K562 (cell line): Measurements from ENCODE around the gene PTOV1. TPM values are rescaled to one million over a fixed set of nuclear protein-coding genes. Genes with fewer than 3 reads are reported as not detected.

Experiments used
- BACH1 ChIP-seq: fragments of 200-800 bp; sonication (Bioruptor generic); IDR thresholded peaks from 2 replicates; pipeline ENCODE4 v1.6.1; 2016; ENCODE audit warnings: missing genetic modification characterization, missing compliant biosample characterization
- BRF1 ChIP-seq: IDR thresholded peaks from 3 replicates; pipeline ENCODE4 v1.6.1; 2011; ENCODE audit warnings: borderline replicate concordance, mild to moderate bottlenecking; ENCODE audit not compliant: insufficient read length; ENCODE audit errors: extremely low read depth
- CCNT2 ChIP-seq: IDR thresholded peaks from 2 replicates; pipeline ENCODE4 v1.6.1; 2011; ENCODE audit warnings: borderline replicate concordance, low read depth, mild to moderate bottlenecking, moderate library complexity, mixed read lengths, low read length; ENCODE audit not compliant: insufficient read length; ENCODE audit errors: extremely low read depth
- CREB1 ChIP-seq, 2 experiments: sonication (generic) in 1 of 2; formaldehyde crosslinking in 1 of 2; IDR thresholded peaks; 2 replicates each; pipeline versions ENCODE4 v1.6.1 to v1.8.0; 2012 to 2022; ENCODE audit warnings: inconsistent platforms in 1 of 2, mild to moderate bottlenecking in 1 of 2, missing genetic modification reagents in 1 of 2, moderate library complexity in 1 of 2
- DPF2 ChIP-seq: fragments of 450-650 bp; IDR thresholded peaks from 2 replicates; pipeline ENCODE4 v1.6.1; 2016
- HLTF ChIP-seq: fragments of 450-650 bp; IDR thresholded peaks from 2 replicates; pipeline ENCODE4 v1.6.1; 2016
- MTA1 ChIP-seq: fragments of 450-650 bp; IDR thresholded peaks from 2 replicates; pipeline ENCODE4 v1.6.1; 2017; ENCODE audit warnings: borderline replicate concordance
- OTX1 ChIP-seq: fragments of 450-650 bp; formaldehyde crosslinking; IDR thresholded peaks from 2 replicates; pipeline ENCODE4 v1.4.0; 2022; ENCODE audit warnings: mild to moderate bottlenecking
- RHOXF2B ChIP-seq: fragments of 250-450 bp; sonication (Bioruptor Pico); conservative IDR thresholded peaks from 2 replicates; pipeline ENCODE4 v1.5.1; 2021
- RUNX1 ChIP-seq: sonication (generic); IDR thresholded peaks from 2 replicates; pipeline ENCODE4 v1.6.1; 2016; ENCODE audit warnings: antibody characterized with exemption, low read depth
- SIN3B ChIP-seq: fragments of 450-650 bp; IDR thresholded peaks from 2 replicates; pipeline ENCODE4 v1.6.1; 2017; ENCODE audit warnings: low read depth, mild to moderate bottlenecking, moderate library complexity
- TRIM28 ChIP-seq: fragments of 450-650 bp; IDR thresholded peaks from 2 replicates; pipeline ENCODE4 v1.6.1; 2017
- ZFP30 ChIP-seq: fragments of 250-450 bp; sonication (Bioruptor Pico); IDR thresholded peaks from 2 replicates; pipeline ENCODE4 v1.8.0; 2022; ENCODE audit warnings: moderate library complexity, mild to moderate bottlenecking, inconsistent platforms, borderline replicate concordance
- ZNF3 ChIP-seq: fragments of 250-450 bp; sonication (Bioruptor Pico); IDR thresholded peaks from 2 replicates; pipeline ENCODE4 v1.5.0; 2021; ENCODE audit warnings: mild to moderate bottlenecking, moderate library complexity
- polyA plus RNA-seq, 8 experiments: library from polyadenylated mRNA; depleted of rRNA in 4 of 8; stranded (reverse) in 5 of 8; unstranded in 3 of 8; fragments of >200 nt; fragmentation: Nextera tagmentation in 2 of 8; fragmentation: Illumina TruSeq in 1 of 8; extraction: Ambion mirVana in 2 of 8; extraction: Trizol in 1 of 8; gene quantifications; 2 replicates each; pipeline versions ENCODE4 v1.2.1 to v1.2.3, GENCODE V29; 2011 to 2014; ENCODE audit warnings: inconsistent platforms in 1 of 8, missing spikeins in 1 of 8
- total RNA-seq, 7 experiments: library from RNA; depleted of rRNA in 6 of 7; stranded (reverse); fragments of >200 nt in 6 of 7; fragmentation: Illumina TruSeq in 2 of 7; extraction: Trizol in 2 of 7; gene quantifications; 2 replicates each; pipeline versions ENCODE4 v1.2.1 to v1.2.3, GENCODE V29; 2011 to 2021; ENCODE audit warnings: low replicate concordance in 1 of 7
- TF ChIP-seq, protein P1 (sequence below): fragments of 450-650 bp; IDR thresholded peaks from 2 replicates; pipeline ENCODE4 v1.6.1; 2014; ENCODE audit warnings: low read depth, mild to moderate bottlenecking, moderate library complexity, borderline replicate concordance
- TF ChIP-seq, protein P2 (sequence below): fragments of 250-450 bp; sonication (Bioruptor Pico); IDR thresholded peaks from 2 replicates; pipeline ENCODE4 v1.8.0; 2022; ENCODE audit warnings: moderate library complexity, mild to moderate bottlenecking, inconsistent platforms
- TF ChIP-seq, protein P3 (sequence below), 2 experiments: fragments of 450-650 bp; IDR thresholded peaks; 2 replicates each; pipeline ENCODE4 v1.6.1; 2016
- TF ChIP-seq, protein P4 (sequence below): fragments of 200-800 bp; sonication (Bioruptor generic); IDR thresholded peaks from 2 replicates; pipeline ENCODE4 v1.6.1; 2016; ENCODE audit warnings: missing genetic modification characterization, missing compliant biosample characterization

The PTOV1 gene
- total and polyA plus RNA-seq, 9 of the 15 experiments (the other 6 are each of a cell fraction or from before 2014, with no cell fraction given), result 4.9 to 169 (median 43.5) TPM

DNA sequence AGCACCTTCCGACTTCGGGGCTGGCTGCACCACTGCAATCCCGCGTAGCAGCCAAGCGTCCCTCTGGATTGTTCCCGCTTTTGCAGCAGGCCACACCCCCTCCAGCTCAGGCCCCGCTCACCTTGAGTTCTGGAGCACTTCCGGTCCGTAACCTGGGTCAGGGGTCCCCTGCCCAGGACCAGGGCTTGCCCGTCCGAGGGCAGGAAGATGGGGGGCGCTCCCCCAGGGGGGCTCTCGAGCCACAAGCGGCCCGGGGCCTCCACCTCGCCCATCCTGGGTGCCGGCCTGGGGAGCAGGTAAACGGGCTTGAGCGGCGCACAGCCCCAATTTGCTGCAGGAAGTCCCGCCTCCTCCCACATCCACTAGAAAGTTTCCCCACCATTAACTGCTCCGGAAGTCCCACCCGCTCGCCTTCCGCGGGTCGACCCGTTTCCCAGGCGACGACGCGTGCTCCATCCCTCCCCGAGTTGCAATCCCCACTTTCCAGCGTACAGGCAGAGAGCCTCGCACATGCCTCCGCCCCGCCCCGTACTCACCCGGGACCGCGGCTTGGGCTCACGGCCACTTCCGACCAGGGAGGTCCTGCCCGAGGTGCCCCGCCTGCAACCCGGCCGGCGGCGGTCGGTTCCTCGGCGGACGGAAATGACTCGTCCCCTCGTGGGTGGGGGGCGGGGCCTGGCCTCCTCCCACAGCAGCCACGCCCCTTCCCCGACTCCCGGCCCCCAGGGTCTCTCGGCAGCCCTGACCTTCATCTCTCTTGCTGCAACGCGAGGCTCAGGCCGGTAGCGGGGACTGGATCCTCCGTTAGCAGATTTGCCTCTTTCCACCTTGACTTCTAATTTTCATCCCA is 16.2 kb downstream of the PTOV1 start, which contains the start of gene PNKP (continued):
- peak; percentile 93 for TF ChIP-seq SIN3B
- TF ChIP-seq, protein P1, sequence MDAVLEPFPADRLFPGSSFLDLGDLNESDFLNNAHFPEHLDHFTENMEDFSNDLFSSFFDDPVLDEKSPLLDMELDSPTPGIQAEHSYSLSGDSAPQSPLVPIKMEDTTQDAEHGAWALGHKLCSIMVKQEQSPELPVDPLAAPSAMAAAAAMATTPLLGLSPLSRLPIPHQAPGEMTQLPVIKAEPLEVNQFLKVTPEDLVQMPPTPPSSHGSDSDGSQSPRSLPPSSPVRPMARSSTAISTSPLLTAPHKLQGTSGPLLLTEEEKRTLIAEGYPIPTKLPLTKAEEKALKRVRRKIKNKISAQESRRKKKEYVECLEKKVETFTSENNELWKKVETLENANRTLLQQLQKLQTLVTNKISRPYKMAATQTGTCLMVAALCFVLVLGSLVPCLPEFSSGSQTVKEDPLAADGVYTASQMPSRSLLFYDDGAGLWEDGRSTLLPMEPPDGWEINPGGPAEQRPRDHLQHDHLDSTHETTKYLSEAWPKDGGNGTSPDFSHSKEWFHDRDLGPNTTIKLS, result peak; percentile 48; the same call in 1 of the 2 replicates
- TF ChIP-seq, protein P2, sequence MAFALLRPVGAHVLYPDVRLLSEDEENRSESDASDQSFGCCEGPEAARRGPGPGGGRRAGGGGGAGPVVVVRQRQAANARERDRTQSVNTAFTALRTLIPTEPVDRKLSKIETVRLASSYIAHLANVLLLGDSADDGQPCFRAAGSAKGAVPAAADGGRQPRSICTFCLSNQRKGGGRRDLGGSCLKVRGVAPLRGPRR, result no peak
- TF ChIP-seq ZFP30 (CRISPR knock-in tag), result no peak
- no peak for TF ChIP-seq RHOXF2B (CRISPR knock-in tag)
- TF ChIP-seq TRIM28, result no peak
- TF ChIP-seq ZNF3, result no peak
- TF ChIP-seq BRF1, result no peak
- no peak for TF ChIP-seq OTX1 (CRISPR knock-in tag)
- no peak for TF ChIP-seq HLTF
- no peak for TF ChIP-seq BACH1 (tag)
- TF ChIP-seq DPF2, result no peak
- TF ChIP-seq MTA1, result peak; percentile 90
- no peak for TF ChIP-seq RUNX1
- peak; percentile 83 for TF ChIP-seq CREB1 (IDR thresholded peaks at IDR 0.05)
- peak; percentile 81 for TF ChIP-seq CREB1 (CRISPR knock-in tag; IDR thresholded peaks at IDR 0.05)
- TF ChIP-seq, protein P3, sequence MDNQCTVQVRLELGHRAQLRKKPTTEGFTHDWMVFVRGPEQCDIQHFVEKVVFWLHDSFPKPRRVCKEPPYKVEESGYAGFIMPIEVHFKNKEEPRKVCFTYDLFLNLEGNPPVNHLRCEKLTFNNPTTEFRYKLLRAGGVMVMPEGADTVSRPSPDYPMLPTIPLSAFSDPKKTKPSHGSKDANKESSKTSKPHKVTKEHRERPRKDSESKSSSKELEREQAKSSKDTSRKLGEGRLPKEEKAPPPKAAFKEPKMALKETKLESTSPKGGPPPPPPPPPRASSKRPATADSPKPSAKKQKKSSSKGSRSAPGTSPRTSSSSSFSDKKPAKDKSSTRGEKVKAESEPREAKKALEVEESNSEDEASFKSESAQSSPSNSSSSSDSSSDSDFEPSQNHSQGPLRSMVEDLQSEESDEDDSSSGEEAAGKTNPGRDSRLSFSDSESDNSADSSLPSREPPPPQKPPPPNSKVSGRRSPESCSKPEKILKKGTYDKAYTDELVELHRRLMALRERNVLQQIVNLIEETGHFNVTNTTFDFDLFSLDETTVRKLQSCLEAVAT (IDR thresholded peaks at IDR 0.05), result no peak
- TF ChIP-seq, protein P4, sequence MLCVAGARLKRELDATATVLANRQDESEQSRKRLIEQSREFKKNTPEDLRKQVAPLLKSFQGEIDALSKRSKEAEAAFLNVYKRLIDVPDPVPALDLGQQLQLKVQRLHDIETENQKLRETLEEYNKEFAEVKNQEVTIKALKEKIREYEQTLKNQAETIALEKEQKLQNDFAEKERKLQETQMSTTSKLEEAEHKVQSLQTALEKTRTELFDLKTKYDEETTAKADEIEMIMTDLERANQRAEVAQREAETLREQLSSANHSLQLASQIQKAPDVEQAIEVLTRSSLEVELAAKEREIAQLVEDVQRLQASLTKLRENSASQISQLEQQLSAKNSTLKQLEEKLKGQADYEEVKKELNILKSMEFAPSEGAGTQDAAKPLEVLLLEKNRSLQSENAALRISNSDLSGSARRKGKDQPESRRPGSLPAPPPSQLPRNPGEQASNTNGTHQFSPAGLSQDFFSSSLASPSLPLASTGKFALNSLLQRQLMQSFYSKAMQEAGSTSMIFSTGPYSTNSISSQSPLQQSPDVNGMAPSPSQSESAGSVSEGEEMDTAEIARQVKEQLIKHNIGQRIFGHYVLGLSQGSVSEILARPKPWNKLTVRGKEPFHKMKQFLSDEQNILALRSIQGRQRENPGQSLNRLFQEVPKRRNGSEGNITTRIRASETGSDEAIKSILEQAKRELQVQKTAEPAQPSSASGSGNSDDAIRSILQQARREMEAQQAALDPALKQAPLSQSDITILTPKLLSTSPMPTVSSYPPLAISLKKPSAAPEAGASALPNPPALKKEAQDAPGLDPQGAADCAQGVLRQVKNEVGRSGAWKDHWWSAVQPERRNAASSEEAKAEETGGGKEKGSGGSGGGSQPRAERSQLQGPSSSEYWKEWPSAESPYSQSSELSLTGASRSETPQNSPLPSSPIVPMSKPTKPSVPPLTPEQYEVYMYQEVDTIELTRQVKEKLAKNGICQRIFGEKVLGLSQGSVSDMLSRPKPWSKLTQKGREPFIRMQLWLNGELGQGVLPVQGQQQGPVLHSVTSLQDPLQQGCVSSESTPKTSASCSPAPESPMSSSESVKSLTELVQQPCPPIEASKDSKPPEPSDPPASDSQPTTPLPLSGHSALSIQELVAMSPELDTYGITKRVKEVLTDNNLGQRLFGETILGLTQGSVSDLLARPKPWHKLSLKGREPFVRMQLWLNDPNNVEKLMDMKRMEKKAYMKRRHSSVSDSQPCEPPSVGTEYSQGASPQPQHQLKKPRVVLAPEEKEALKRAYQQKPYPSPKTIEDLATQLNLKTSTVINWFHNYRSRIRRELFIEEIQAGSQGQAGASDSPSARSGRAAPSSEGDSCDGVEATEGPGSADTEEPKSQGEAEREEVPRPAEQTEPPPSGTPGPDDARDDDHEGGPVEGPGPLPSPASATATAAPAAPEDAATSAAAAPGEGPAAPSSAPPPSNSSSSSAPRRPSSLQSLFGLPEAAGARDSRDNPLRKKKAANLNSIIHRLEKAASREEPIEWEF, result no peak
- TF ChIP-seq CCNT2, result peak; percentile 86
